Mammary epithelial cell (primary cell): ENCODE results near the gene SEMA4D.

Experiments used
- EZH2 ChIP-seq: IDR thresholded peaks from 2 replicates; pipeline ENCODE4 v1.6.1; 2012; ENCODE audit warnings: low read length, inconsistent platforms, borderline replicate concordance
- TF ChIP-seq, protein P1 (sequence below), 2 donors: IDR thresholded peaks in 1 of 2; conservative IDR thresholded peaks in 1 of 2; 2 replicates each; pipeline ENCODE4 v1.5.1; 2011 to 2012; ENCODE audit warnings: inconsistent platforms in 2 of 2, low read length in 2 of 2, mild to moderate bottlenecking in 2 of 2, control low read depth in 1 of 2, low read depth in 1 of 2; ENCODE audit not compliant: insufficient read depth in 1 of 2; ENCODE audit errors: extremely low read depth in 1 of 2

DNA sequence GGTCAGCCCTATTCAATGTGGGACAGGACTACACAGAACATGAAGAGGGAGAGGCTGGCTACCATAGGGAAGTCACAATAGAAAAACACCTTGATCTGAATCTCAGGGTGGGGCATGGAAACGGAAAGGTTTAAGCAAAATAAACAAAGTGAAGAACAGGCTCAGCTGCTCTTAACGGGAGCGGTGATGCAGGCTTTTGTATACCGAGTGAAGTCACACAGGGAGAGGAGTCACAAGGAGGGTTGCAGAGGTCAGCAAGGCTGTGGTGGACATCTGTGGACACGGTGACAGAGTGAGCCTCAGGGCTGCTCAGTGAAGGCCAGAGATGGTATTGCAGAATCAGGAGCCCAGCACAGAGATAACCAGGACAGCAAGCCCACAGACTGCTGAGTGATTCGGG is 30.6 kb upstream of the SEMA4D start:
- TF ChIP-seq, protein P1, sequence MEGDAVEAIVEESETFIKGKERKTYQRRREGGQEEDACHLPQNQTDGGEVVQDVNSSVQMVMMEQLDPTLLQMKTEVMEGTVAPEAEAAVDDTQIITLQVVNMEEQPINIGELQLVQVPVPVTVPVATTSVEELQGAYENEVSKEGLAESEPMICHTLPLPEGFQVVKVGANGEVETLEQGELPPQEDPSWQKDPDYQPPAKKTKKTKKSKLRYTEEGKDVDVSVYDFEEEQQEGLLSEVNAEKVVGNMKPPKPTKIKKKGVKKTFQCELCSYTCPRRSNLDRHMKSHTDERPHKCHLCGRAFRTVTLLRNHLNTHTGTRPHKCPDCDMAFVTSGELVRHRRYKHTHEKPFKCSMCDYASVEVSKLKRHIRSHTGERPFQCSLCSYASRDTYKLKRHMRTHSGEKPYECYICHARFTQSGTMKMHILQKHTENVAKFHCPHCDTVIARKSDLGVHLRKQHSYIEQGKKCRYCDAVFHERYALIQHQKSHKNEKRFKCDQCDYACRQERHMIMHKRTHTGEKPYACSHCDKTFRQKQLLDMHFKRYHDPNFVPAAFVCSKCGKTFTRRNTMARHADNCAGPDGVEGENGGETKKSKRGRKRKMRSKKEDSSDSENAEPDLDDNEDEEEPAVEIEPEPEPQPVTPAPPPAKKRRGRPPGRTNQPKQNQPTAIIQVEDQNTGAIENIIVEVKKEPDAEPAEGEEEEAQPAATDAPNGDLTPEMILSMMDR (conservative IDR thresholded peaks at IDR 0.05 in 1 of 2, IDR thresholded peaks at IDR 0.05 in 1 of 2; ENCODE audit: extremely low read depth in 1 of 2, insufficient read depth in 1 of 2, low read depth in 1 of 2, low read length in 2 of 2) = no peak
- no peak for TF ChIP-seq EZH2
